ENCODE measurements around the gene FAM222A. TPM values are rescaled to one million over a fixed set of nuclear protein-coding genes. Genes with fewer than 3 reads are reported as not detected.

Gene FAM222A
- total and polyA plus RNA-seq, 9 donors = 4.7 to 9.3 (median 5.9) TPM

GRCh38 chr12:109737631-109738030 lies 24.0 kb downstream of the FAM222A start:
- Histone ChIP-seq H3K36me3 (ENCODE audit: control insufficient read depth, insufficient read depth, low read length) (no peaks in the 10 kb centered on the region), H3K27me3 (ENCODE audit: control insufficient read depth, insufficient read depth, low read length) (peaks cover 17% of the 10 kb centered on the region), H3K4me3 (ENCODE audit: low read length) (no peak overlapping the region), H3K27ac (ENCODE audit: low read length) (no peak overlapping the region), H3K9me3 (replicated peaks; ENCODE audit: control insufficient read depth, low read depth, low read length) (no peaks in the 10 kb centered on the region), H3K4me1 (ENCODE audit: control insufficient read depth, insufficient read depth, low read length) (peaks cover 11% of the 10 kb centered on the region)
- WGBS (ENCODE audit: insufficient coverage) = 30% methylated on average over 2 of the region's 7 CpGs
- DNase-seq = no peak

- no peak overlapping the region for H3K27ac ChIP-seq (ENCODE audit: low read length)
- no peaks in the 10 kb centered on the region for H3K36me3 ChIP-seq (ENCODE audit: control insufficient read depth, insufficient read depth, low read length)
- DNase-seq = no peak
- H3K4me1 ChIP-seq (ENCODE audit: control insufficient read depth, insufficient read depth, low read length) = peaks cover 11% of the 10 kb centered on the region
- WGBS (ENCODE audit: insufficient coverage) = 33% methylated on average over 1 of the region's 4 CpGs
- no peak overlapping the region for H3K4me3 ChIP-seq (ENCODE audit: low read length)
- no peaks in the 10 kb centered on the region for H3K9me3 ChIP-seq (replicated peaks; ENCODE audit: control insufficient read depth, low read depth, low read length)
- H3K27me3 ChIP-seq (ENCODE audit: control insufficient read depth, insufficient read depth, low read length) = peaks cover 17% of the 10 kb centered on the region
These were observed 24.6 kb downstream of the FAM222A start for GRCh38 chr12:109738209-109738608.

GRCh38 chr12:109738878-109739665 lies 25.4 kb downstream of the FAM222A start:
- WGBS (ENCODE audit: insufficient coverage) = 72% methylated on average over 4 of the region's 6 CpGs
- no peaks in the 10 kb centered on the region for H3K36me3 ChIP-seq (ENCODE audit: control insufficient read depth, insufficient read depth, low read length)
- H3K27me3 ChIP-seq (ENCODE audit: control insufficient read depth, insufficient read depth, low read length) = peaks cover 14% of the 10 kb centered on the region
- DNase-seq = no peak
- no peak overlapping the region for H3K4me3 ChIP-seq (ENCODE audit: low read length)
- no peak overlapping the region for H3K27ac ChIP-seq (ENCODE audit: low read length)
- H3K9me3 ChIP-seq (replicated peaks; ENCODE audit: control insufficient read depth, low read depth, low read length) = no peaks in the 10 kb centered on the region
- H3K4me1 ChIP-seq (ENCODE audit: control insufficient read depth, insufficient read depth, low read length) = peaks cover 8% of the 10 kb centered on the region

GRCh38 chr12:109739747-109740693 lies 26.4 kb downstream of the FAM222A start:
- Histone ChIP-seq H3K9me3 (replicated peaks; ENCODE audit: control insufficient read depth, low read depth, low read length) (no peaks in the 10 kb centered on the region), H3K36me3 (ENCODE audit: control insufficient read depth, insufficient read depth, low read length) (no peaks in the 10 kb centered on the region), H3K27ac (ENCODE audit: low read length) (no peak overlapping the region), H3K4me3 (ENCODE audit: low read length) (no peak overlapping the region), H3K4me1 (ENCODE audit: control insufficient read depth, insufficient read depth, low read length) (peaks cover 2% of the 10 kb centered on the region), H3K27me3 (ENCODE audit: control insufficient read depth, insufficient read depth, low read length) (peaks cover 8% of the 10 kb centered on the region)
- no peak for DNase-seq
- WGBS (ENCODE audit: insufficient coverage) = 41% methylated on average over 10 of the region's 18 CpGs

GRCh38 chr12:109740694-109741245 lies 27.1 kb downstream of the FAM222A start:
- 81% methylated on average over 7 of the region's 10 CpGs for WGBS (ENCODE audit: insufficient coverage)

GRCh38 chr12:109741286-109741969 lies 27.8 kb downstream of the FAM222A start:
- 92% methylated on average over 2 of the region's 4 CpGs for WGBS (ENCODE audit: insufficient coverage)
- Histone ChIP-seq H3K4me1 (ENCODE audit: control insufficient read depth, insufficient read depth, low read length) (peaks cover 1% of the 10 kb centered on the region), H3K9me3 (replicated peaks; ENCODE audit: control insufficient read depth, low read depth, low read length) (no peaks in the 10 kb centered on the region), H3K27ac (ENCODE audit: low read length) (no peak overlapping the region), H3K27me3 (ENCODE audit: control insufficient read depth, insufficient read depth, low read length) (peaks cover 1% of the 10 kb centered on the region), H3K36me3 (ENCODE audit: control insufficient read depth, insufficient read depth, low read length) (no peaks in the 10 kb centered on the region), H3K4me3 (ENCODE audit: low read length) (no peak overlapping the region)
- no peak for DNase-seq

More at GRCh38 chr12:109740694-109741245, 27.1 kb downstream of the FAM222A start:
- Histone ChIP-seq H3K36me3 (ENCODE audit: control insufficient read depth, insufficient read depth, low read length) (no peaks in the 10 kb centered on the region), H3K4me3 (ENCODE audit: low read length) (no peak overlapping the region), H3K27me3 (ENCODE audit: control insufficient read depth, insufficient read depth, low read length) (peaks cover 7% of the 10 kb centered on the region), H3K9me3 (replicated peaks; ENCODE audit: control insufficient read depth, low read depth, low read length) (no peaks in the 10 kb centered on the region), H3K4me1 (ENCODE audit: control insufficient read depth, insufficient read depth, low read length) (peaks cover 2% of the 10 kb centered on the region), H3K27ac (ENCODE audit: low read length) (no peak overlapping the region)
- DNase-seq = no peak

GRCh38 chr12:109741970-109742703 lies 28.5 kb downstream of the FAM222A start:
- no peak for DNase-seq
- no peaks in the 10 kb centered on the region for H3K4me1 ChIP-seq (ENCODE audit: control insufficient read depth, insufficient read depth, low read length)
- H3K4me3 ChIP-seq (ENCODE audit: low read length) = no peak overlapping the region
- no peaks in the 10 kb centered on the region for H3K27me3 ChIP-seq (ENCODE audit: control insufficient read depth, insufficient read depth, low read length)
- 35% methylated on average over 2 of the region's 14 CpGs for WGBS (ENCODE audit: insufficient coverage)
- no peaks in the 10 kb centered on the region for H3K36me3 ChIP-seq (ENCODE audit: control insufficient read depth, insufficient read depth, low read length)
- no peak overlapping the region for H3K27ac ChIP-seq (ENCODE audit: low read length)
- H3K9me3 ChIP-seq (replicated peaks; ENCODE audit: control insufficient read depth, low read depth, low read length) = no peaks in the 10 kb centered on the region

- no peaks in the 10 kb centered on the region for H3K27me3 ChIP-seq (ENCODE audit: control insufficient read depth, insufficient read depth, low read length)
- WGBS (ENCODE audit: insufficient coverage) = 76% methylated on average over 14 of the region's 17 CpGs
- H3K36me3 ChIP-seq (ENCODE audit: control insufficient read depth, insufficient read depth, low read length) = no peaks in the 10 kb centered on the region
- H3K4me3 ChIP-seq (ENCODE audit: low read length) = no peak overlapping the region
- H3K9me3 ChIP-seq (replicated peaks; ENCODE audit: control insufficient read depth, low read depth, low read length) = no peaks in the 10 kb centered on the region
- no peaks in the 10 kb centered on the region for H3K4me1 ChIP-seq (ENCODE audit: control insufficient read depth, insufficient read depth, low read length)
- H3K27ac ChIP-seq (ENCODE audit: low read length) = no peak overlapping the region
- DNase-seq = no peak
These were observed 29.7 kb downstream of the FAM222A start for GRCh38 chr12:109743076-109743910.

- Histone ChIP-seq H3K4me3 (ENCODE audit: low read length) (no peak overlapping the region), H3K36me3 (ENCODE audit: control insufficient read depth, insufficient read depth, low read length) (no peaks in the 10 kb centered on the region), H3K9me3 (replicated peaks; ENCODE audit: control insufficient read depth, low read depth, low read length) (no peaks in the 10 kb centered on the region), H3K4me1 (ENCODE audit: control insufficient read depth, insufficient read depth, low read length) (no peaks in the 10 kb centered on the region), H3K27ac (ENCODE audit: low read length) (no peak overlapping the region), H3K27me3 (ENCODE audit: control insufficient read depth, insufficient read depth, low read length) (no peaks in the 10 kb centered on the region)
- no peak for DNase-seq
- WGBS (ENCODE audit: insufficient coverage) = 91% methylated on average over 14 of the region's 14 CpGs
These were observed 30.4 kb downstream of the FAM222A start for GRCh38 chr12:109744026-109744425.
